WI38 (cell line): ENCODE results near the gene CDH23.

ENCODE experiments used
- H3K4me3 ChIP-seq: 2 replicates; pipeline ENCODE4 v1.5.1; 2011; ENCODE audit warnings: low read depth, mild to moderate bottlenecking, control low read depth, low read length
- CTCF ChIP-seq: IDR thresholded peaks from 2 replicates; pipeline ENCODE4 v1.5.1; 2012; ENCODE audit warnings: low read depth, mild to moderate bottlenecking, control low read depth, low read length

The CDH23 gene

DNA sequence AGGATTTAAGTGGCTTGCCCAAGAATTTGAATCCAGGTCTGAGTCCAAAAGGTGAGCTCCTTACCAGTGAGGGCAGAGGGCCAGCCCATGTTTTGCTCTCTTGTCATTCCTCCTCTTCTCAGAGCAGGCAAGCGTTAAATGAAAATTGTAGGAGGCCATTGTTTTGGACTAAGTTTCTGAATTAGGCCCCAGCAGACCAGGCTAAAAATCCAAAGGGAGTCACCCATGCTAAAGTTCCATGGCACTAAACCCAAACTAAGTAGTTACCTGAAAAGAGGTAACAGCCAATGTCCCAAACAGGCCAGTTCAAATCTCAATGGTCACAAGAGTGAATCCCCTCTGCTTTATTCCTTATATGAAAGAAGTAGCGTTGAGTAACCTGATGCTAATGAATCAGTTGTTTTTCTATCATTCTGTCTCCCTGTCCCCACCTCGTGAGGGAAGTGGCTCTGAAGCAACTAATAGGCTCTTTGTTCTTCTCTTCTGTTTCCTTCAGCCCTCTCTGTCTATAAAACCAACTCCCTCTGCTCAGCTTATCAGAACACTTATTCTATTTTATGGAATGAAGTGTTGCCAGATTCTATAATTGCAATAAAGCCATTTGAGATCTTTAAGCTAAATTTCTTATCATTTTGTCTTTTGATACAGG, 17.5 kb upstream of the CDH23 start:
- no peak for TF ChIP-seq CTCF
- no peak overlapping the region for H3K4me3 ChIP-seq

GRCh38 chr10:71380841-71381240, 15.9 kb upstream of the CDH23 start:
- TF ChIP-seq CTCF, result no peak
- H3K4me3 ChIP-seq, result no peak overlapping the region

GRCh38 chr10:71381611-71382010, 15.1 kb upstream of the CDH23 start:
- H3K4me3 ChIP-seq, result no peak overlapping the region
- no peak for TF ChIP-seq CTCF

DNA sequence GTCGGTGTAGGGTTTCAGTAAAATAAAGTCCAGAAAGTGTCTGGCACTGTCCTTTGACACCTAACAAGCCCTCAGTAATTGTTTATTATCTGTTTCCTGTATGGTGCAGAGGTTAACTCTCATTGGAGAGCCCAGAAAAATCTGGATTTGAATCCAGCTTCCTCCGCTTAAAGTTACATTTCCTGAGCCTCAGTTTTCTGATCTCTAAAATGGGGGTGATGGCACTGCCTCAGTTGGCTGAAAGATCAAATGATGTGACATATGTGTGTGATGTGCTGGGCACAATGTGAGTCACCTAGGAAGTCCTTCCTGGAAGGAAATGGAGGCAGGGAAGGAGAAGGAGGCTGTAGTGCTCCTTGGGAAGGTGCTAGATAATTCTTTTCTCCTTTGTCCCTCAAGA, 14.7 kb upstream of the CDH23 start:
- H3K4me3 ChIP-seq, result no peak overlapping the region
- TF ChIP-seq CTCF, result no peak

DNA sequence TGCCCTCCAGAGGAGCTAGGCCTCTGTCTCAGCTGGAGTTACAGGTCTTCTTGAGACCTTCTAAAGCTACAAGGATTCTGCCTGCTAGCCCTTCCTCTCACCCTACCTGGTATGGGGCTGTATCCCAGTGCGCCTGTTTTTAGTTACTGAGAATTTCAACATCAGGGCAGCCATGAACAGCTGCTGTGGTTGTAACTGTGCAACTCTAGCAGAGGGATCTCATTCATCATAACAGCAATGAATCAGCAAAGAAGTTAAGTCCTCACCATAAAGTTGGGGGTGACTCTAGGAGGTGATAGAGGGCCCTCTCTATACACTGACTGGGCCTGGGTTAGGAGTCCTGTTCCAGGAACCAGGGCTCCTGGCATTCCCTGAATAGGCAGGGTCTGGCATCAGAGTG, 14.0 kb upstream of the CDH23 start:
- H3K4me3 ChIP-seq, result no peak overlapping the region
- no peak for TF ChIP-seq CTCF

DNA sequence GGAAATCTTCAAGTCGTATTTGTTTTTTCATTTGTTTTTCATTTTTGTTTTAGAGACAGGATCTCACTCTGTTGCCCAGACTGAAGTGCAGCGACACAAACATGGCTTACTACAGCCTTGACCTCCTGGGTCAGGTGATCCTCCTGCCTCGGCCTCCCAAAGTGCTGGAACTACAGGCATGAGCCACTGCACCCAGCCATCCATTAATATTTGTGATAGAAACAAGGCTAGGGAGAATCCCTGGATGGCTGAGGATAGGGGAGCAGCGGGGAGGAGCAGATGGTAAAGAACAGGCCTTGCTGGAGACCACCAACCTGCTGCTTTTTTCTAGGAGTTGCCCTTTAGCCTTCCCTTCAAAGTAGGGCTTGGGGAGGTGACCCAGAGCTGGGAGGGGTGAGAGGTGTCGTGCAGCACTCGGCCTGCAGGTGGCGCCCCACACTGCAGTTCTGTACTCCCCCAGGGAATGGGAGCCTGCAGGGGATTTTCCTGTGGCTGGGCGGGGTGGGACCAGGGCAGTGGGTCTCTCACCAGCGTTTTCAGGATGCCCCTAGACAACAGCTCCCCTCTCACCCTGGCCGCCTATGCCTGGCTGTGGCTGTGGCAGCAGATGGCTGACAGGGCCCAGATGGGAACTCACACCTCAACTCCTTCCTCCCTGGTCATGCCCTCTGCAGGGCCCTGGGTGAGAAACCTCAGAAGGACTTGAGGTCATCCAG, 12.6 kb upstream of the CDH23 start:
- H3K4me3 ChIP-seq, result no peak overlapping the region
- peak; percentile 87 for TF ChIP-seq CTCF

DNA sequence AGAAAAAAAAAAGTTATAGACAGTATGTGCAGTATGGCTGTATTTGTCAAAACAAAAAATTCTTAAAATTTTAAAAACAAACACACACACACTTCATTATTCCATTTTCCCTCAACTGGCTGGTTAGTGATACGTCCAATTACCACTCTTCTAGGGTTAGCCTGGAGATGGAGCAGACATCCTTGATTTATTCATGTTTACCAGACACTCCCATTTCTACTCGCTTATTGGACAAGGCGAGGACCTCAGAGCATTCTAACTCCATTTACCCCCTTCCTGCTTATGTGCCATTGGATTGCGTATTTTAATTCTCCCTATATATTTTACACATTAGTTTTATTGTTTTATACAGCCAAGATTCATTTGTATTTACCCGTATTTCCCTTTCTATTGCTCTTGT, 8.5 kb upstream of the CDH23 start:
- TF ChIP-seq CTCF, result no peak
- no peak overlapping the region for H3K4me3 ChIP-seq
